Colon (tissue), 2 donors: ENCODE results near the gene EPHB2.
"Not testable (repeated sequence)": the region's sequence is repeated elsewhere in the genome, so short reads cannot be mapped to it uniquely, and the experiment has no call there.

ENCODE experiments used
- FAIRE-seq: peaks from 2 replicates; lab custom pipeline; 2012; peaks lifted over from hg19 to GRCh38; lab: Jason Lieb, UNC
- donor health status: control.
- donor health status: control.

EPHB2 gene

GRCh38 chr1:22818061-22818770, 107.6 kb downstream of the EPHB2 start:
- FAIRE-seq: no peak

GRCh38 chr1:22819361-22819760, 108.7 kb downstream of the EPHB2 start:
- FAIRE-seq: no peak

GRCh38 chr1:22821027-22821426, 110.4 kb downstream of the EPHB2 start:
- FAIRE-seq: no peak

- no peak for FAIRE-seq
Measured at GRCh38 chr1:22822371-22822770, 111.7 kb downstream of the EPHB2 start.

GRCh38 chr1:22824466-22824865, 113.8 kb downstream of the EPHB2 start:
- no peak for FAIRE-seq

- FAIRE-seq: no peak
Measured at GRCh38 chr1:22824975-22825374, 114.3 kb downstream of the EPHB2 start.

- FAIRE-seq: no peak
Measured at GRCh38 chr1:22825486-22826189, 115.0 kb downstream of the EPHB2 start.

GRCh38 chr1:22826604-22827580, 116.3 kb downstream of the EPHB2 start:
- FAIRE-seq: no peak

- FAIRE-seq: no peak
Measured at GRCh38 chr1:22827666-22828483, 117.2 kb downstream of the EPHB2 start.

GRCh38 chr1:22828484-22829308, 118.1 kb downstream of the EPHB2 start:
- FAIRE-seq: no peak

GRCh38 chr1:22829309-22829989, 118.8 kb downstream of the EPHB2 start:
- FAIRE-seq: no peak

GRCh38 chr1:22830041-22830566, 119.5 kb downstream of the EPHB2 start:
- no peak for FAIRE-seq

GRCh38 chr1:22830757-22831340, 120.2 kb downstream of the EPHB2 start:
- no peak for FAIRE-seq

GRCh38 chr1:22831729-22832413, 121.2 kb downstream of the EPHB2 start:
- FAIRE-seq: no peak

GRCh38 chr1:22832414-22832786, 121.8 kb downstream of the EPHB2 start:
- FAIRE-seq: no peak

- no peak for FAIRE-seq
Measured at GRCh38 chr1:22833699-22834098, 123.1 kb downstream of the EPHB2 start.

- not testable (repeated sequence) for FAIRE-seq
Measured at GRCh38 chr1:22834420-22834819, 123.8 kb downstream of the EPHB2 start.

- FAIRE-seq: no peak
Measured at GRCh38 chr1:22835636-22836319, 125.1 kb downstream of the EPHB2 start.
